ENCODE data around the gene TYW5.

GRCh38 chr2:199956062-199956380 is 730 bp upstream of the TYW5 start:
- TF ChIP-seq CTCF (IDR thresholded peaks at IDR 0.05; ENCODE audit: low read depth, low read length, poor library complexity, severe bottlenecking) (no peak), EZH2phosphoT487 (IDR thresholded peaks at IDR 0.05; ENCODE audit: borderline replicate concordance, low read length) (no peak)
